DMS114 treated with DMSO at 0.1 percent for 48 hours (cell line): ENCODE data around the gene GRIK2.

Source experiments
- DNase-seq: peaks from one replicate; lab custom pipeline; 2025; ENCODE audit not compliant: unreplicated experiment; lab: John Stamatoyannopoulos, UW

The GRIK2 gene

DNA sequence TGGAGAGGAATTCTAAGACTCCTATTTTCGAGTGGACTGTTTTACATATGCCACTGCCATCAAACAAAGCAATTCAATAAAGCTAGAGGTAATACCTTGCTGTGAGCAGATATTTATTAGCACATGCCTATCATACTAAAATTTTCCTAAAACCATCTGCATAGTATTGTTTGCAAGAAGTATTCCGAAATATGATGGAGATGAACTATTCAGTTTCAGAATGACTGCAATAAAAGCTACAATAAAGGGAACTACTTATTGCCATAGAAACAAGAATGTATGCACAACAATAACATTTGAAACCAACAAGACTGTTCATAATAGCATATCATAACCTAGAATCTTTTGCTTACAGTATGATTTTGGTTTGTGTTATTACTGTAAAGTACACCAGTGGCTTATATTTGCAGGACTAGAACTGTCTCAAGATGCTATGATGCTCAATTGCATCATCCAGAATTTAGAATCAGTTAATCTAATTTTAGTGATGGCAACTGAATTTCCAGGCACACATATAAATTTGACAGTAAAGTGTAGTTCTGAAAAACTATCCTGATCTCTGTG, 144.3 kb downstream of the GRIK2 start:
- no peak for DNase-seq

DNA sequence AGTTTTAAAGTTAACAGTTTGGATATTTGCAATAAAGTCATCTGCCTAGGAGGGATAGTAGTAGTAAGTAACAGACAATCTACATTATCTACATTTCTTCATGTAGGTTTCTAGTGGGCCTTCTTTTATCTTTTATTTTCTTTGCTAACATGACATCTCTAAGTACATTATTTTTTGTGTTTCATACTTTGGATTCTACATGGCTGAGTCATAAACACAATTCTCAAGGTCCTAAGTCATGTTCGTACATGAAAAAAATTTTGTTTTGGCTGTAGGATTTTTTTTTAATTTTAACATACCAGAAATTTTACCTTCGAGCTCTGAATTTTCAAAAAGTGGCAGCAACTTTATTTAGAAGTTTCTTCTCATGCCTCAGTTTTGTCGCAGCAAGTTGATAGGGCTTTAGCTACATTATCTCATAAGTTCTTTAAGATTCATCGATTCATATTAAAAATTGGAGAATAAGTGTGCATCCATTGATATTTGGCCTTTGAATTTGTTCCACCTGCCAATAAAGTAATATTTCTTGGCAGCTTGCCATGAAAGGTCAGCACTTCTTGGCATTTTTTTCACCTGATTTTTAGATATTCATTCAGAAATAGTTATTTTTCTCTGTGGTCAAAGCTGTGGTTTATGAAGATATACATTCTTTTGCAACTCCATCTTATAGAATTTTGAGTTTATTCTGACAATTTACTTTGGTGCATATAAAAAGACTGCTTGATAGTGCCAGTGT, 146.2 kb downstream of the GRIK2 start:
- no peak for DNase-seq

DNA sequence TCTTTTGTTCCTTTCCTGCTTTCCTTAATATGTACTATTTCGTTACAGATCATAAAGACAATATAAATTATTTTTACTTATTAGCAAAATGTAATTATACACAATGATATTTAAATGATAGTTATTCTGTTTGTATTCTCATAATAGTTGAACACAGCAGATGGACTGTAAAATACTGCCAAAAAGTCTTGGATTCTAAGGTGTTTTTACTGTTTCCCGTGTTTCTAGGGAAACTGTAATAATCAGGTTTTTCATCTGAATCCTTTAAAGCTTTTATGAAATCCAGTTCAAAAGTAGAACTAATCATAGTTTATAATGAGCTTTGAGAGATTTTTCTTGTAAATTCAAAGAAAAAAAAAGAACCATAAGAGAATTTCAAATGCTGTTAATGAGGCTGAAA, 148.4 kb downstream of the GRIK2 start:
- DNase-seq = no peak

DNA sequence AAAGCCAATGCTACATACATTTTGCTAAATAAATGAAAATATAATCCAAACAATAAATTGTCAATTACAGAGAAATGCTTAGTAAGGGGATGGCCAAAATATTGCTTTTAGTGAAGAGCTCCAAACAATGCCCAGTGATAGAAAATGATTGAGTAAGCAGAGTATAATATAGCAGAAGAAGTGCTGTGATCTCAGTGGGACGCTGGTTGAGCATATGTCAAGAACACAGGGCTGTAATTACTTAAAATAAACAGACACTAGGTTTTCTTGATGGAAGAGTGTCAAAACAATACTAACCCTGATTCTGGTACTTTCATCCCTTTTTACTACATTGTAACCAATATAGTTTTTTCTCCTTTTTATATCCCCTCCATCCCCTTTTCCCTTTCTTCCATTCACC, 150.3 kb downstream of the GRIK2 start:
- DNase-seq = no peak

DNA sequence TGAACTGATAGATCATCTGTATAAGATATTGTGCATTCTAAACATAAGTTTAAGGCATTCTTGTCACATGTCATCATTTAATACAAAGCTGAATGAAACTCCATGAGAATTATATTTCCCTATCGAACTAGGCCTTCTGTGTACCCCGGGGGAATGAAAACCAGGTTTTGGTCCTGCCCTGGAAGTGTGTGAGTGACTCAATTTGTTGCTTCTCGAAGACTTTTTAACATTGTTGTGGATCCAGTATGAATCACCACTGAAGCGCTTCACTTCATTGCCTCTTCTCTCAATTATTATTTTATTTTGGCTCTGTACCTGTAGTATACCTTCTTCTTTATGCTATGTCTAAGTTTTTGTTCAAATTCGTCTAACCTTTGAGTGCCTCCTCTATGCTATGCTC, 150.8 kb downstream of the GRIK2 start:
- DNase-seq = no peak

DNA sequence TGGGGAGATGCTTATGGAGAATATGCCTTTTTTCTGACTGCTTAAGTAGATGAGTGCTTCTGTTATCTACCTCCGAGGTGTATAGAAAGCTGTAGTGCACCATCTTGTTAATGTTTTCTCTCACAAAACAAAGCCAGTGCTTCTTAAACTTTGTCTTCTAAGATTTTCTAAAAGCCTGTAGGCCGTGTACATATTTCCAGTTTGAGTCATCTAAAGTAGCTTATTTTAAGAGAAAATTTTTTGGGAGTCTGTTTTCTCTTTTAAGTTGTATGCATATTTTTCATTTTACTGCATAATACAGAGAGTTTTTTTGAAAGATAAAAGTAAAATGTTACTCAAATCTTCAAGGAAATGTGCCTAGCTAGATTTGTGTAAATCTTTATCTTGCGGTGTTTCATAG, 151.7 kb downstream of the GRIK2 start:
- DNase-seq = no peak

DNA sequence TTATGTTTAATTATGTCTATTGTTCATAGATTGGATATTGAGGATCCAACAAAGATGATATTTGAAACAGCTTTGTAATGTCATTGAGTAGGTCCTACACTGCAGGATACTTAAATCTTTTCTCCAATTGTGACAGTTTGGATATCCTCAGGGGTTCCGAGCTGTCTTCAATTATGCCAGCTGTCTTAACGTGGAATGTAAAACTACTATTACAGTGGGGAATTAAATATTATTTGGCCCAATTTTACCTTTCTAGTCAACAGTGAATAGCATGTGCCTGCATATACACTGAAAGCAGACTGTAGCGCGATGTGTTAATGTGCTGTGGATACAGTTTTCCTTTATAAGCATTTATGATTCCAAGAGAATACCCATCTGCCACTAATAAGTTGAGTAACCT, 156.9 kb downstream of the GRIK2 start:
- no peak for DNase-seq

DNA sequence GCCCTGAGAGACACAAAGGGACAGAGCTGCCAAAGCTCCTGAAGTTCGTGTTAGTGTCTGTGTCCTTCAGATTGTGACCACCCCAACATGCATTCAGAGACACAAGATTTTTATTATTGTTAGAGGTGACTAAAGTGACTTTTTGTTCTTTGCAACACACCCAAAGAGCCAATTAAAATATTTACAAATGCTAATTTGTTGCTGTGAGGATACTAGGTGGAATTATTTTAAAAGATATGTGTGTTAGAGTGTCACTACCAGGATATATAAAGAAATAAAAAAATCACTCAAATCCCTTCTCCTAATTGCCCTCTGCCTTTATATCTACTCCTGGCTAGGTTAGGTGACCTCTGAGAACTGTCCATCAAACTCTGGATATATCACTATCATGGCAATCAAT, 160.7 kb downstream of the GRIK2 start:
- DNase-seq = no peak

DNA sequence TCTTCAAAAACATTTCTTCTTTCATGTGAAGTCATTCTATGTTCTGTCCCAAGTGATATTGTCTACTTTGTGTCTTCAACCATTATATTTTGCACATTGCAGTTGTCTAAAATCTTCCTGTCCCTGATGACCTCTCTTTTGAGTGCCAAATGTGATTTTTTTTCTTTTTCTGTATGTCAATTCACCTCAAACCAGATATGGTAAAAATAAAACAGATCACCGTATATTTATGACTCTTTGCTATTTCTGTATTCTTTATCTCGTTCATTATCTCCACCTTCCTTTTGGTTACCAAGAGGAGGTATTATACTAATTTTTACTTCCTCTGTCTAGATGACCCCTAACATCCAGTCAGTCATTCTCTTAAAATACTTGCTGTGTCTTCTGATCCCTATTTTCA, 165.2 kb downstream of the GRIK2 start:
- no peak for DNase-seq

DNA sequence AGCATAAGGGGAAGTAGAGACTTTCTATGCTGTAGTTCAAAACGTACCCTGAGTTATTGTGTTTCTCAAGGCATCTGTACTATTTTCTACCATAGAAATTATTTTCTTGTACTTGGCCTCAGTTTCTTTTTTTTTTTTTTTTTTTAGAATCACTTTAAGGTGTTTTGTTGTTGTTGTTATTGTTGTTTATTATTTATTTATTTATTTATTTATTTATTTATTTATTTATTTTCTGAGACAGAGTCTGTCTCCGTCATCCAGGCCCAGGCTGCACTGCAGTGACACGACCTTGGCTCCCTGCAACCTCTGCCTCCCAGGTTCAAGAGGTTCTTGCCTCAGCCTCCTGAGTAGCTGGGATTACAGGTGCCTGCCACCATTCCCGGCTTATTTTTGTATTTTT, 179.1 kb downstream of the GRIK2 start:
- DNase-seq = no peak

DNA sequence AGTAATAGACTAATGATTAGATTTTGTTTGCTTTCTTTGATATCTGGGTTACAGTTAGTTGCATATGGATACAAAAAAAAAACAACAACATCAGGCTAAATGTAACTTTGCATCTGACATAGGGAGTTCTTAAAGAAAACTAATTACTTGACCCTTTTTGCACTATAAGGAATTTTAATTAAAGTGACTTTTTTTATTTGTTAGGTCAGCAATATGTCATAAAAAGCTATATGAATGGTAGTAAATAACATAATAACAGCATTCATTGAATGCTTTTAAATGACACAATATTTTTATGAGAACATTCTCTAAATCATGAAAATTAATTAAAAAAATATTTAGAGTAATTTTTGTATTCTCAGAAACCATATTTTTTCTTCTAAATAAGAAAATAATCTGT, 183.6 kb downstream of the GRIK2 start:
- DNase-seq = no peak

DNA sequence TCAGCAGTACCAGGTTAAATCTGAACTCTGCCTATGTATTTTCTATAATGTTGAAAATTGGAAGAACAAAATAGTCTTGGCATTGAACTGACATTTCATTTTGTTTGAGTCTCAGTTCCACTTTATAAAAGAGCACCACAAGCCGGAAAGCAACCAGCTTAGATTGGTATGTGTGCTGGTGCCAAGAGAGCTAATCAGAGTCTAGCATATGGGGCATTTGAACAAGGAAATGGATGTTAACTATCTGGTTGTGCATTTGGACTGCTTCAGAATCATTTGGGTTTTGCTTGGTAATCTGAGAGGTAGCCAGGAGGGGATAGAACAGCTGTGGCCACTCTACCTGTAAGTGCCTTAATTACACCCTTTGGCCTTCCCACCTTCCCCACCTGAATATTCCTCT, 184.8 kb downstream of the GRIK2 start:
- DNase-seq = no peak

DNA sequence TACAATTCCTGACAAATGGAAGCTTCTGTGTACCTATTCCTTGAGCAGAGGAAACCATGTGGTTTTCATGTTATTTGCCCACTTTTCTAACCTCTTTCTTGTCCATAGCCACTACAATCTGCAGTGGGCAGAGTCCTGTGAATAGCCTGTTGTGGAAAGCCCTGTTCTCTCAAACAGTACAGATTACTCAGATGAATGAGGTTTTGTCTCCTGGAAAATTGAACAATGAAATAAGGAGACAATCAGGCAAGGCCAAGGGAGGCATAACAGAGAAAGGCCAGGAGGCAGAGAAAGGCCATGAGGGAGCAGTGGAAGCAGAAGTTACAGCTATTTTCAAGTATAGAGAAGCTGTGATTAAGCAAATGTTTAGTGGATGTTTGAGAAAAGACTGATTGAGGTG, 189.3 kb downstream of the GRIK2 start:
- DNase-seq = no peak

DNA sequence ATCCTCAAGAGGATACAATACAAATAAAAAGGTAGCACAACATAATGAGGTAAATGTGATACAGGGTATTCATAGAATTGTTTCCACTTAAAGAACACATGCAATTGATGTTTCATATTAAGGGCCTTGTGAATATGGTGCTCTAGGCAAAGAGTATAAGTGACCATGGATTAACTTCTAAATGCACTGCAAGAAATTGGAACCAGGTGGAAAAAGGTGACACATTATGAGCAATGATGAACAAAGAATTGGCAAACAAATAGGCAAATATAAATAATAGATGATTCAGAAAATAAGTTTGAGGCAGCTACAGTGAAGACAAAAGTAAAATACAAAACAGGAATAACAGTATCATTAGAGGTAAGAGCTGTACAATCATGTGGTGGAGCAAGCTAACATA, 192.0 kb downstream of the GRIK2 start:
- no peak for DNase-seq

DNA sequence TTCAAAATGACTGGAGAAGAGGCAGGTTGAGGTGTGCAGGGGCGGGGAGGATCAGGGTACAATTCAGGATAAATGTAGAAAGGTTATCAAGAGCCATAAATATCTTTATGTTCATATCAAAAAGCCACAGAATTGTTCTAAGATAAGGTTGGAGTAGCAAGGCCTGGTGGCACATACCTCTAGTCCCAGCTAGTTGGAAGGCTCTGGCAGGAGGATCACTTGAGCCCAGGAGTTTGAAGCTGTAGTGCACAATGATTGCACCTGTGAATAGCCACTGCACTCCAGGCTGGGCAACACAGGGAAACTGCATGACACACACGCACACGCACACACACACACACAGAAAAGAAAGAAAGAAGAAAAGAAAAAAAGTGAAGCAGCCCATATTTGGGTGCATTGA, 194.8 kb downstream of the GRIK2 start:
- DNase-seq = no peak

DNA sequence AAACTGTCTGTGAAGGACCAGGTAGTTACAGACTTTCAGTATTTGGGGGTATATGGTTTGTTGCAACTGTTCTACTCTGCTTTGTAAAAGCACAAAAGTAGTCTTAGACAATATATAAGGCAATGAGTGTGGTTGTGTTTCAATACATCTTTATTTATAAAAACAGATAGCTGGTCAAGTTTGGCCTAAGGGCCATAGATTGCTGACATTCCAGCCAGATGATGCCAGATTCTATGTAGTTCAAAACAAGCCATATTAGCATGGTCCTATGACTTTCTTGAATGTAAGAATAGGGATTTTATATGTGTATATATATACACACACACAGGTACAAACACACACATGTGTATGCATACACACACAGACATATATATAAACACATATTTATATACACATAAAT, 201.8 kb downstream of the GRIK2 start:
- no peak for DNase-seq

DNA sequence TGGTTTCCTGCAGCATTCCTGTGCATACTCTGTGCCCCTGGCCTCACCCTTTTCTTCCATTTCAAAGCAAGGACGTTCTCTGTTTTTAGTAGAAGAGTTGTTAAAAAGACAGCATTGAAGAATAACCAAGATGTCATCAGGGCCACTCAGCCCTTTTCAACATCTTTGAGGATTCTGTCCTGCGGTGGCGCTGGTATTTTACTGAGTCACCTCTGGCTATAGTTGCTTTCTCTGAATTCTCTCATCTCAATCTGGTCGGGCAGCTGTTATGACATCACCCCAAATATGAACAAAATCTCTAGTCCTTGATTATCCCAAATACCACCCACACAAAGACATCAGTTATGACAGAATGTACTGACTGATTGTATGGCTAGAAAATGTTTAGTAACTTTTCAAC, 204.2 kb downstream of the GRIK2 start:
- no peak for DNase-seq

DNA sequence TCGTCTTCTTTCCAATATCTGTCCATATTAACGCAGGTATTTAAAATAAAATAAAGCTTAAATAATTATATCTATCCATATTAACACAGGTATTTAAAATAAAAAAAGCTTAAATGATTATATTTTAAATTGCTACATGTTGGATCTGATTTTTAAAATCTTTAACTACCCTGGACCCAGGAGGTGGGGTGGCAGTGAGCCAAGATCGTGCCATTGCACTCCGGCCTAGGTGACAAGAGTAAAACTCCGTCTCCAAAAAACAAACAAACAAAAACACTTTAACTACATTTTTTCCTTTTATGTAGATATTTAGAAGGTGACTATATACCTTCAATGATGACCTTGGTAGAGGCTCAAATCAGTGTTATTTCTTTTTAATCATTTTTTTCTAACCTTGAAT, 211.9 kb downstream of the GRIK2 start:
- no peak for DNase-seq

DNA sequence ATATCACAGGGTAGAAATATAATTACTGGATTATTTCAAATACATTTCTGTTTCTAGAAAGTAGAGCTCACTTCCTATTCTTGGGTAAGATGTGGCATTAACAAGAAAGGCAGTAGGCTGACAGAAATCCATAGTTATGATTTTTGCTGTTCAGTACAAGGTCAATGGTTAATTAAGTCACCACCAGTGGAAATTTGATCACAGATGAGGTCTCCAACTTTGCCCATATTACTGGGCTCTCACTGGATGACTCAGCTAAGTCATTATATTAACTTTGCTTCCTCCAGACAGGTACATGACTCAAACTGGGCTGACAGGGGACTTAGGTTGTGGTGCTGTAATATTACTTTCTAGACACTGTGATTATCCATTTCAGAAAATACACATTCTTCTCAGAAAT, 212.4 kb downstream of the GRIK2 start:
- no peak for DNase-seq

DNA sequence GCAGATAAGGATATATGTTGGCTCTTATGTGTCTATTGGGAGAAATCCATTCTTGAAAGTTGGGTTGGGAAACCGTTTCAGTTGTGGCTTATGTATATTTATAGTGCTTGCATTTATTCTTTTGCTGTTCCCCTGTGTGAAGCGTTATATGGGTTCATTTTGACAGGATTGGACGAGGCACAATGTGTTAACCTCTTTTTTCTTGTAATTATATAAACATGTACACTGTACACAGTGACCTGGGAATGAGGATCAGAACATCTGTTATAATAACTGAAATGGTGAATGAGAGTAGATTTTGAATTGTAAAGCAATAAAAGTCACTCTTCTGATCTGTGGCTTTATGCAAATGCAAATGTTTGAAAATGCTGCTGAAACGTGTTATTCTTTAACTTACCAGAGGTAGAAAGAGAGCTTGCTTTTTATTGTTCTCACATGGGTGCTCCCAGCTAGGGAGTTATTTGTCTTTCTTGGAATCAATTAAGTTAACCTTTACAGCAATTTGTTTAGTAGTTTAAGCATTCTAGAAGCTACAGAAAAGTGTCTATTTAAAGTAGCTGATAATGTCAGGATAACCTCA, 213.7 kb downstream of the GRIK2 start:
- DNase-seq = no peak

DNA sequence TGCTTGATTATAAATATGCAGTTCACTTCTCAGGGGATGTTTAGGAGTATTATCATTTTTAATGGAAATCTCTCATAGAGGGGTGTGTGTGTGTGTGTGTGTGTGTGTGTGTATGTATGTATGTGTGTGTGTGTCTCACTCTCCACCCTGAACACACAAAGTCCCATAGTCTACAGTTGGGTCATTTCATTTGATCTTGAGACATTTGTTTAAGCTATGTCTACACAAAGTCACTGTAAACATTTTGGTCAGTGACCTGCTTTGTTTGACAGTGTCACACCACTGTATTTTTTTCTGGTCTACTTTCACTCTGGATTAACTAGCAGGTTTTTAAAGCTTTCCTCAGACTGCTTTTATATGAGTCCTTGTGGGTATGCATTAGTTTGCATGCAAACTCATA, 215.2 kb downstream of the GRIK2 start:
- DNase-seq = no peak

DNA sequence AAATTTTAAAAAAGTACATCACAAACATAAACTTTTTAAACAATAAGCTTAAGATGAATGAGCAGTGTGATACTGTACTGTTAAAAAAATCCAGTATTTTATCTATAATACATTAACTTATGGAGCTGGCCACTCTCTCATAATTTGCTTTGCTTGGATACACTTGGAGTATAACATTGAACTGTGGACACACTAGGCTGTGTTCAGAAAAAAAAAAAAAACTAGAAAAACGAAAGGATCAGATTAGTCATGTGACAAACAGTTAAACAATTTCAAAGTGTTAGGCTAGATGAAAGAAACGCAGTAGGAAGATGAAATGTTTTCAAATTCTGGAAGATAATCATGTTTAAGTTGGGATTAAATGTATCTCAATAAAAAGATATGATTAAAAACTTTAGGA, 220.0 kb downstream of the GRIK2 start:
- no peak for DNase-seq

DNA sequence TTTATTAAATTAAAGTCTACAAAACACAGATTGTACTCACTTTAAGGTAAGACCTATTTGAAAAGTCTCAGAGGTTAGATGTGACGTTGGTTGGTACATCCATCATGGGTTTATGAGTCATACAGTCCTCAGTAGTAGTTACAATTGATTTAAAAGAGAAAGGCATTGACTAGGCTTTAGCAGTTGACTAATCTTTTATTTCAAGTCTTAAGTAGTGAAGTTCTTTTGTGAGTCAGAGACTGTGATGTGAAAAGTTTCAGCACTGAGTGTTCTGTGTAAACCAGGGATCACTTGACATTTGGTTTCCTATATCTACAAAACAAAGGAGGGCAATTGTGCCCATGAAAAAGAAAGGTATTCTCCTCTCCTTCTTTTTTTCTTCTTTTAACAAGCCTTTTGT, 221.3 kb downstream of the GRIK2 start:
- no peak for DNase-seq
